H54 (cell line): Measurements from ENCODE around the gene SH3TC1.
A peak's percentile ranks its signal among the peaks of the same experiment; 100 is the strongest.

ENCODE experiments used
- DNase-seq: peaks from one replicate; pipeline ENCODE4 v3.0.0; 2011; ENCODE audit warnings: low spot score, mixed read lengths; ENCODE audit not compliant: insufficient read length
- FAIRE-seq: peaks from 3 replicates; lab custom pipeline; 2011; peaks lifted over from hg19 to GRCh38; lab: Jason Lieb, UNC
- POLR2A ChIP-seq: IDR thresholded peaks from 2 replicates; pipeline ENCODE4 v1.6.1; 2011; ENCODE audit warnings: low read depth, mild to moderate bottlenecking, low read length

SH3TC1 gene

DNA sequence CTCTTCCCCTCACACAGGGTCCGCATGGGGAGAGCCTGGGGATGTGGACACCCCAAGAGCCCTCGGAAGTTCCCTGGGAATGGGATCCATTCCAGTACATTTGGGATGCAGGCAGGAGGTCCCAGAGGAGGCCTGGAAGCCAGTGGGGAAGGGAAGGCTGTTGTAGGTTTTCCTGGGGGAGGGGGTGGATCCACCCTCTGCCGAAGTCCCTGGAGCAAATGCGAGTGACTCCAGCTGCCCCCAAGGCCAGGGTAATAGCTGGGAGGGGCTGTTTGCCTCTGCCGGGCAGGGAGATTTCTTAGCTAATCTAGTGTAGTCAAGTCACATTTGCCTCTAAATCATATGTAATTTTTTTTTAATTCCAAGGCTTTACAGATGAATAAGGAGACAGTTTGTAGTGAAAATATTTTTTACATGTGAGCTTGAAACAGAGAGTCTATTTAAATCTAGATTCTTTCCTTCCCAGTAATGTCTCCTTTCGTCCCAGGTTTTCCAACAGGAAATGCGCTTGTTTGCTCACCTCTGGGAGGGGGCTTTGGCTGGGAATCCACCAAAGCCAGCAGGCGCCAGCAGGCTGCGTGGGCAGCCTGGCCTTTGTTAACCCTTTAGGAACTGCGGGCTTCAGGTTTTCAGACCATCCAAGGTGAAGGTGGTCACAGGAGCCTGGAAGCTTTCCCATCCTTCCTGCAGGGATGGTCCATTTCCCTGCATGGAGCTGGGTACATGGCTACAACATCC, 26.8 kb downstream of the SH3TC1 start:
- DNase-seq (no peak), FAIRE-seq (no peak)
- TF ChIP-seq POLR2A = no peak

DNA sequence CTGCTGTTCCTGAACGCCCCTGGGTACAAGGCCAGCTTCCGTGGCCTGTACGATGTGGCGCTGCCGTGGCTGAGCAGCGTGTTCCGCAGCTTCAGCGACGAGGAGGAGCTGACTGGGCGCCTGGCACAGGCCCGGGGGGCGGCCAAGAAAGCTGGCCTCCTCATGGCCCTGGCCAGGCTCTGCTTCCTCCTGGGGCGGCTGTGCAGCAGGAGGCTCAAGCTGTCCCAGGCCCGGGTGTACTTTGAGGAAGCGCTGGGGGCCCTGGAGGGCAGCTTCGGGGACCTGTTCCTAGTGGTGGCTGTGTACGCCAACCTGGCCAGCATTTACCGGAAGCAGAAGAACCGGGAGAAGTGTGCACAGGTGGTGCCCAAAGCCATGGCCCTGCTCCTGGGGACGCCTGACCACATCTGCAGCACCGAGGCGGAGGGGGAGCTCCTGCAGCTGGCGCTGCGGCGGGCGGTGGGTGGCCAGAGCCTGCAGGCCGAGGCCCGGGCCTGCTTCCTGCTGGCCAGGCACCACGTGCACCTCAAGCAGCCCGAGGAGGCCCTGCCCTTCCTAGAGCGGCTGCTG, 28.2 kb downstream of the SH3TC1 start:
- FAIRE-seq (no peak), DNase-seq (no peak)
- TF ChIP-seq POLR2A = no peak

DNA sequence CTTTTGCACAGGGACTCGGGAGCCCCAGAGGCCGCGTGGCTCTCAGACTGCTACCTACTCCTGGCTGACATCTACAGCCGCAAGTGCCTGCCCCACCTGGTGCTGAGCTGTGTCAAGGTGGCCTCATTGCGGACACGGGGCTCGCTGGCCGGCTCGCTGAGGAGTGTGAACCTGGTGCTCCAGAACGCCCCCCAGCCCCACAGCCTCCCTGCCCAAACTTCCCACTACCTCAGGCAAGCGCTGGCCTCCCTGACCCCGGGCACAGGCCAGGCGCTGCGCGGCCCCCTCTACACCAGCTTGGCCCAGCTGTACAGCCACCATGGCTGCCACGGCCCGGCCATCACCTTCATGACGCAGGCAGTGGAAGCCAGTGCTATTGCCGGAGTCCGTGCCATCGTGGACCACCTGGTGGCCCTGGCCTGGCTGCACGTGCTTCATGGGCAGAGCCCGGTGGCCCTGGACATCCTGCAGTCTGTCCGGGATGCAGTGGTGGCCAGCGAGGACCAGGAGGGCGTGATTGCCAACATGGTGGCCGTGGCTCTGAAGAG, 28.8 kb downstream of the SH3TC1 start:
- FAIRE-seq (no peak), DNase-seq (no peak)
- TF ChIP-seq POLR2A = no peak

DNA sequence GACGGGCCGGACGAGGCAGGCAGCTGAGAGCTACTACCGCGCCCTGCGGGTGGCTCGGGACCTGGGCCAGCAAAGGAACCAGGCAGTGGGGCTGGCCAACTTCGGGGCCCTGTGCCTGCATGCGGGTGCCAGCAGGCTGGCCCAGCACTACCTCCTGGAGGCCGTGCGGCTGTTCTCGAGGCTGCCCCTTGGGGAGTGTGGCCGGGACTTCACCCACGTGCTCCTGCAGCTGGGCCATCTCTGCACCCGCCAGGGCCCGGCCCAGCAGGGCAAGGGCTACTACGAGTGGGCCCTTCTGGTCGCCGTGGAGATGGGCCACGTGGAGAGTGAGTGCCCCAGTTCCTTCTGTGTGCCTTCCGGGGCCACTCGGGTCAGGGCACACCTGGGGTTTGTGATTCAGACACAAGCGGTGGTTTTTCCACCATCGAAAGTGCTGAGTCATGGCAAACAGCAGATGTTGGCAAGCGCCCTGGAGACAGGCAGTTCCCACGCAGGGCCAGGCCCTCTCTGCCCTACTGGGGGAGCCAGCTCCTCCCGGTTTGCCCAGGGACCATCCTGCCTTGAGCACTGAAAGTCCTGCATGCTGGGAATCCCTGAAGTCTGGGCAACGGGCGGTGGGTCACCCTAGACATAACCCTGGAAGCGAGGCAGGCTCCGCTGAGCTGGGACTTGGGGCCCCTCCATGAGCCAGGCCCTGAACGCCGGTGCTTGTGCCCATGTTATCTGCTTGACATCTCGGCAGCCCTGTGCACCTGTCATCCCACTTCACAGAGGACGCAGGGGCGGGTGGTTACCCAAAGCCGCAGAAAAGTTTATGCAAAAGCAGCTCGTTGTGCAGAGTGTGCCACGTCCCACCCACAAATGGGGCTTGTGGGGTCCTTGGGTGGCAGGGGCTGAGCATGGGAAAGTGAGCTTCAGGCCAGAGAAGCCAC, 29.5 kb downstream of the SH3TC1 start:
- no peak for FAIRE-seq

DNA sequence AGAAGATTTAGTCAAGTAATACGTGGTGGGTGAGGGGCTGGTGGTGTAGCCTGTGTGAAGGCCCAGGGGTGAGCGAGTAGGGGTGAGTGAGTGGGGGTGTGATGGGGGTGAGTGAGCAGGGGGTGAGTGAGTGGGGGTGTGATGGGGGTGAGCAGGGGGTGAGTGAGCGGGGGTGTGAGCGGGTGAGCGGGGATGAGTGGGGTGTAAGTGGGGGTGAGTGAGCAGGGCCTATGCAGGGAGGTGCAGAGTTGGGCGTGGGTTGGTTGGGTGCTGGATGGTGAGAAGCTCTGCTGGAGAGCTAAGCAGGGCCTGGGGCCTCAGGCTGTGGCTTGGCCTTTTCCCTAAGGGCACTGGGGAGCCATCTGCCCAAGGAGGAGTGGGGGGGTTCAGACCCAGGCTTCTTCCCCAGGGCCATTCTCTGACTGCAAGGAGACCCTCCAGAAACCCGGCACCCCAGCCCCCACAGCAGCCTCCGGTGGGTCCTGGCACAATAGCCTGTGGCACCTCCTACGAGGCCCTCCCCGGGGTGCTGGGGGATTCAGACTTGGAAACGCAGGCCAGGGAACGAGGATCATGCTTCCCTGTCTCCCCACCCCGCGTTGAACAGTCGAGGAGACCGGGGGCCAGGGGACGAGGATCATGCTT, 30.4 kb downstream of the SH3TC1 start:
- no peak for DNase-seq
- no peak for TF ChIP-seq POLR2A
- FAIRE-seq = no peak

More for the DNA sequence above, 29.5 kb downstream of the SH3TC1 start:
- peak; percentile 72 for DNase-seq
- no peak for TF ChIP-seq POLR2A

DNA sequence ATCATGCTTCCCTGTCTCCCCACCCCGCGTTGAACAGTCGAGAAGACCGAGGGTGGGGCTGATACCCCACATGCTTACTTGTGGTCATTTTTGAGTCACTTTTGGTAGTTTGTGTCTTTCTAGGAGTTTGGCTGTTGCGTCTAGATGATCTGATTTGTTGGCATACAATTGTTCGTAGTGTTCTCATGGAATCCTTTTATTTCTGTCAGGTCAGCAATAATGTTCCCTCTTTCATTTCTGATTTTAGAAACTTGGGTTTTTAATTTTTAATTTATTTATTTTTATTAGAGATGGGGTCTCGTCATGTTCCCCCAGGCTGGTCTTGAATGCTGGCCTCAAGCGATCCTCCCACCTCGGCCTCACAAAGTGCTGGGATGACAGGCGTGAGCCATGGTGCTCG, 30.9 kb downstream of the SH3TC1 start:
- no peak for TF ChIP-seq POLR2A
- FAIRE-seq (no peak), DNase-seq (no peak)

DNA sequence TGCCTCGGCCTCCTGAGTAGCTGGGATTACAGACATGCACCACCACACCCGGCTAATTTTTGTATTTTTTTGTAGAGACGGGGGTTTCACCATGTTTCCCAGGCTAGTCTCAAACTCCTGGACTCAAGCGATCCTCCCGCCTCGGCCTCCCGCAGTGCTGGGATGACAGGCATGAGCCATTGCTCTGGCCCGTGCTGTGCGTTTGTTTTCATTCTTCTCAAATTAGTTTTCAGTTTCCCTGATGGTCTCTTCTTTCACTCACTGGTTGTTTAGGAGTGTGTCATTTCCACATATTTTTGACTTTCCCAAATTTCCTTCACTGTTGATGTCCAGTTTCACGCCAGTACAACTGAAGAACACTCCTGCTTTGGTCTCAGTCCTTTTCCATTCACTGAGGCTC, 31.8 kb downstream of the SH3TC1 start:
- DNase-seq (no peak), FAIRE-seq (no peak)
- no peak for TF ChIP-seq POLR2A

DNA sequence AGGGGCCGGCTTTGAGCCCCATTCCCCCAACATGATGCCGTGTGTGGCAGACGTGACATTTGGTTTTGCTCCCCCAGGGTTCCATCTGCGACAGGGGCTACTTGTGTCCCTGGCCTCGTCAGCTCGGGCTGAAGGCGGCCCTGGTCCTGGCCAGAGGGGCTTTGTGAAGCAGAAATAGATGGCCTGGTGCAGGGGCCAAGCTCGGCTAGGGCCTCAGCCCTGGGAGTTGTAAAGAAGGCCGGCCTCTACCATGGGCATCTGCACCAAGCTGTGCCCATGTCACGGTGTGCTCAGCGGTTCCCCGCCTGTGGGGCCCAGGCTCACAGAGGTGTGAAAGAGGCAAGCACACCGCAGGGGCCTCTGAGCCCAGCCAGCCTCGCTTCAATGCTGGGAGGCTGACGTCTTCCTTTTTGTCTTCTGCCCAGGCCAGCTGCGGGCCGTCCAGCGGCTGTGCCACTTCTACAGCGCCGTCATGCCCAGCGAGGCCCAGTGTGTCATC, 32.5 kb downstream of the SH3TC1 start:
- FAIRE-seq (no peak), DNase-seq (no peak)
- TF ChIP-seq POLR2A = no peak

DNA sequence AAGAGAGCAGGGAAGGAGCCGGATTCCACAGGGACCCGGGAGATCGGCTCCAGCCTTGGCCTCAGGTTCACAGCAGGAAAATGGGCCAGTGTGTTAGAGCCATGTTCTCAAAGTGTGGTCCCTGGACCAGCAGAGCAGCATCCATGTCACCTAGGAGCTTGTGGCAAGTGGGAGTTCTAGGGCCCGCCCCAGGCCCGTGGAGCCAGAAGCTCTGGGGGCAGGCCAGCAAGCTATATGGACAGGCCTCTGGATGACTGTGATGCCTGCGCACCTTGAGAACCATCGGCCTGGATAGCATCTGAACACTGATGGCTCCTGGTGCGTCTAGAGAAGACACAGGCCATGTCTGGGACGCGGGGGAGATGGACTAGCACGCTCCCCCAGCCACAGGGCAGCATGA, 33.7 kb downstream of the SH3TC1 start:
- DNase-seq (no peak), FAIRE-seq (no peak)
- TF ChIP-seq POLR2A = no peak

DNA sequence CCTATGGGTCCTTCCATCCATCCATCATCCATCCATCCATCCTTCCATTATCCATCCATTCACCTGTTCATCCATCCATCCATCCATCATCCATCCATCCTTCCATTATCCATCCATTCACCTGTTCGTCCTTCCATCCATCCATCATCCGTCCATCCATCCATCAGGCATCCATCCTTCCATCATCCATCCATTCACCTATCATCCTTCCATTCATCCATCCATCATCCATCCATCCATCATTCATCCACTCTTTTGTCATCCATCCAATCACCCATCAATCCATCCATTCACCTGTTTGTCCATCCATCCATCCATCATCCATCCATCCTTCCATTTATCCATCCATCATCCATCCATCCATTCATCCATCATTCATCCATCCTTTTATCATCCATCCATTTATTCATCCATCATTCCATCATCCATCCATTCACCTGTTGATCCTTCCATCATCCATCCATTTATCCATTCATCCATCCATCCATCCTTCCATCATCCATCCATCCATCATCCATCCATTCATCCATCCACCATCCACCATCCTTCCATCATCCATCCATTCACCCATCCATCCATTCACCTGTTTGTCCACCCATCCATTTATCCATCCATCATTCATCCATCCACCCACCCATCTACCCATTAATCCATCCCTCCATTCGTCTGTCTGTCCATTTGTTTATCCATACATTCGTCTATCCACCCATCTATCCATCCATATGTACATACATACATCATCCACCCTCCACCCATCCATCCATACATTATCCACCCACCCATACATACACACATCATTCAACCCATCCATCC, 34.8 kb downstream of the SH3TC1 start:
- DNase-seq = no peak
- FAIRE-seq = no peak
- TF ChIP-seq POLR2A = no peak

DNA sequence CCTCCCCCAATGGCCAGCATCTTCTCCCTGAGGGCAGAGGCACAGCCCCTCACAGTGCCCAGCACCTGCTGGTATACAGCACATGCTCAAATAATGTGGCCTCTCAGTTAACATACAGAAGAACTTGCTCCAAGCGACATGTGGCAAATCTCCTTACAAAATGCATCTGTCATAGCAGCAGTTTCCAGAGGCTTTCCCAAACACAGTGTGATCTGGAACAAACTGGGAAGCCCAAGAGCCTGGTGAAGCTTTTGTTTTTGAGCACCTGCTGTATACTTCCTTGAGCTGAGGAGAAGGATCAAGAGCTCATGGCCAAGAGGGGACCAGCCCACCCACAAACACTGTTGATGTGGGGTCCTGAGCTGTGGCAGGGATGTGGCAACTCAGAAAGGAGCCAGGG, 35.6 kb downstream of the SH3TC1 start:
- DNase-seq (no peak), FAIRE-seq (no peak)
- TF ChIP-seq POLR2A = no peak

DNA sequence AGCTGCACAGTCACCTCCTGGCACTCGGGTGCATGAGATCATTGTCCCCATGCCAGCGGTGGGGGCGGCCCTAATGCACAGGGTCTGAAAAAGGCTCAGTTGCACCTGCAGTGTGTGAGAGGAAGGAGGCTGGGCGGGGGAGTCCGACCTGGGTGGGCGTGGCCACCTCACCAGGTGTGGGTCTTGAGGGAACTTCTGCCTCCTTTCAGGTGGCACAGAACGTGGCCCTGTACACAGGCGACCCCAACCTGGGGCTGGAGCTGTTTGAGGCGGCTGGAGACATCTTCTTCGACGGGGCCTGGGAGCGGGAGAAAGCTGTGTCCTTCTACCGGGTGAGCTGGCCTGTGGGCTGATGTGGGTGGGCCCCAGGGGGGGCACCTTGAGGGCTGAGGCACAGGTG, 36.1 kb downstream of the SH3TC1 start:
- FAIRE-seq (no peak), DNase-seq (no peak)
- TF ChIP-seq POLR2A = no peak

DNA sequence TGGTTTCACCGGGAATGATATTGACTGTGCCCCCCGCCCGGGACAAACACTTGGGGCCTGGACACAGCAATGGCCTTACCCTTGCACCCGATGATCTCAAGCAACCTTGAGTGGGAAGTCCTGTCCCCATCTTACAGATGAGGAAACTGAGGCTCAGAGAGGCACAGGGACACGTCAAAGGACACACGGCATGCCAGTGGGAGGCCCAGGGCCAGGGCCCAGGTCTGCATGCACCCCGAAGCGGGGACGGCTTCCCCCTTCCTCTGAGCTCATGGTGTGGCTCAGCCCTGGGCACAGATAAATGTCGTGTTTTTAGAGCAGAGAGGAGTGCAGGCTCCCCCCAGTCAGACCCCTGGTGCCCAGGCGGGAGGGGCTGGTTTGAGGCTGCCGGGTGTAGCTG, 36.6 kb downstream of the SH3TC1 start:
- DNase-seq (no peak), FAIRE-seq (no peak)
- no peak for TF ChIP-seq POLR2A
